Measurements from ENCODE around the gene RBBP8NL.
A peak's percentile ranks its signal among the peaks of the same experiment; 100 is the strongest.
"Not testable (repeated sequence)": the region's sequence is repeated elsewhere in the genome, so short reads cannot be mapped to it uniquely, and the experiment has no call there.

RBBP8NL gene

GRCh38 chr20:62441987-62442539 is 14.7 kb upstream of the RBBP8NL start:
- peak; percentile 73 for DNase-seq (ENCODE audit: low read depth)

GRCh38 chr20:62439218-62439617 is 11.9 kb upstream of the RBBP8NL start:
- DNase-seq (ENCODE audit: low read depth): no peak

GRCh38 chr20:62437927-62438326 is 10.6 kb upstream of the RBBP8NL start:
- DNase-seq (ENCODE audit: low read depth): no peak

GRCh38 chr20:62437496-62437895 is 10.2 kb upstream of the RBBP8NL start:
- no peak for DNase-seq (ENCODE audit: low read depth)

- DNase-seq (ENCODE audit: low read depth): no peak
These were observed 9.4 kb upstream of the RBBP8NL start for GRCh38 chr20:62436692-62437091.

- no peak for DNase-seq (ENCODE audit: low read depth)
These were observed 6.5 kb upstream of the RBBP8NL start for GRCh38 chr20:62433658-62434497.

GRCh38 chr20:62430866-62431447 is 3.6 kb upstream of the RBBP8NL start:
- DNase-seq (ENCODE audit: low read depth): no peak

GRCh38 chr20:62430311-62430853 is 3.0 kb upstream of the RBBP8NL start:
- no peak for DNase-seq (ENCODE audit: low read depth)

GRCh38 chr20:62429455-62430310 is 2.3 kb upstream of the RBBP8NL start:
- no peak for DNase-seq (ENCODE audit: low read depth)

GRCh38 chr20:62428396-62429295 is 1.3 kb upstream of the RBBP8NL start:
- no peak for DNase-seq (ENCODE audit: low read depth)

GRCh38 chr20:62428002-62428372 is 648 bp upstream of the RBBP8NL start:
- DNase-seq (ENCODE audit: low read depth): no peak

- DNase-seq (ENCODE audit: low read depth): no peak
These were observed 624 bp downstream of the RBBP8NL start for GRCh38 chr20:62426699-62427131.

- DNase-seq (ENCODE audit: low read depth): not testable (repeated sequence)
These were observed 1.3 kb downstream of the RBBP8NL start for GRCh38 chr20:62426059-62426348.

- no peak for DNase-seq (ENCODE audit: low read depth)
These were observed 1.9 kb downstream of the RBBP8NL start for GRCh38 chr20:62425281-62426058.

- DNase-seq (ENCODE audit: low read depth): no peak
These were observed 2.9 kb downstream of the RBBP8NL start for GRCh38 chr20:62424249-62425107.

- no peak for DNase-seq (ENCODE audit: low read depth)
These were observed 4.0 kb downstream of the RBBP8NL start for GRCh38 chr20:62423326-62423706.

- DNase-seq (ENCODE audit: low read depth): no peak
These were observed 4.6 kb downstream of the RBBP8NL start for GRCh38 chr20:62422636-62423325.

- DNase-seq (ENCODE audit: low read depth): no peak
These were observed 5.7 kb downstream of the RBBP8NL start for GRCh38 chr20:62421716-62421990.
